Activated naive CD8-positive, alpha-beta T cell treated with anti-CD3 and anti-CD28 coated beads, Interleukin-2, amount 50 U/mL, for 16 hours (primary cell): Measurements from ENCODE around the gene INO80.

Experiments
- DNase-seq: peaks from one replicate; pipeline ENCODE4 v3.0.0-alpha.2; 2020; ENCODE audit warnings: low read depth, low spot score

INO80 gene

GRCh38 chr15:40944510-40945296 lies 171.4 kb downstream of the INO80 start:
- no peak for DNase-seq

- DNase-seq, result no peak
Measured at GRCh38 chr15:40943764-40944365, 172.2 kb downstream of the INO80 start.

- no peak for DNase-seq
Measured at GRCh38 chr15:40942878-40943277, 173.2 kb downstream of the INO80 start.

- DNase-seq, result no peak
Measured at GRCh38 chr15:40942337-40942854, 173.7 kb downstream of the INO80 start.

GRCh38 chr15:40941528-40942336 lies 174.3 kb downstream of the INO80 start:
- no peak for DNase-seq

- no peak for DNase-seq
Measured at GRCh38 chr15:40941068-40941527, 175.0 kb downstream of the INO80 start.

GRCh38 chr15:40940296-40940801 lies 175.7 kb downstream of the INO80 start:
- DNase-seq, result no peak

GRCh38 chr15:40938536-40938870 lies 177.6 kb downstream of the INO80 start:
- DNase-seq, result no peak

GRCh38 chr15:40937762-40938535 lies 178.1 kb downstream of the INO80 start:
- DNase-seq, result no peak

- no peak for DNase-seq
Measured at GRCh38 chr15:40936709-40937666, 179.1 kb downstream of the INO80 start.

GRCh38 chr15:40936234-40936708 lies 179.8 kb downstream of the INO80 start:
- no peak for DNase-seq

- no peak for DNase-seq
Measured at GRCh38 chr15:40934457-40934856, 181.6 kb downstream of the INO80 start.

GRCh38 chr15:40933517-40933902 lies 182.6 kb downstream of the INO80 start:
- DNase-seq, result no peak

- no peak for DNase-seq
Measured at GRCh38 chr15:40932649-40933516, 183.2 kb downstream of the INO80 start.

GRCh38 chr15:40932156-40932555 lies 183.9 kb downstream of the INO80 start:
- DNase-seq, result no peak

GRCh38 chr15:40931300-40932142 lies 184.6 kb downstream of the INO80 start:
- DNase-seq, result no peak

- DNase-seq, result no peak
Measured at GRCh38 chr15:40930430-40931299, 185.4 kb downstream of the INO80 start.
